ENCODE data around the gene TSEN2.
"Not testable (repeated sequence)": the region's sequence is repeated elsewhere in the genome, so short reads cannot be mapped to it uniquely, and the experiment has no call there.

GRCh38 chr3:12457380-12457779 is 26.9 kb upstream of the TSEN2 start:
- TF ChIP-seq, protein P1, sequence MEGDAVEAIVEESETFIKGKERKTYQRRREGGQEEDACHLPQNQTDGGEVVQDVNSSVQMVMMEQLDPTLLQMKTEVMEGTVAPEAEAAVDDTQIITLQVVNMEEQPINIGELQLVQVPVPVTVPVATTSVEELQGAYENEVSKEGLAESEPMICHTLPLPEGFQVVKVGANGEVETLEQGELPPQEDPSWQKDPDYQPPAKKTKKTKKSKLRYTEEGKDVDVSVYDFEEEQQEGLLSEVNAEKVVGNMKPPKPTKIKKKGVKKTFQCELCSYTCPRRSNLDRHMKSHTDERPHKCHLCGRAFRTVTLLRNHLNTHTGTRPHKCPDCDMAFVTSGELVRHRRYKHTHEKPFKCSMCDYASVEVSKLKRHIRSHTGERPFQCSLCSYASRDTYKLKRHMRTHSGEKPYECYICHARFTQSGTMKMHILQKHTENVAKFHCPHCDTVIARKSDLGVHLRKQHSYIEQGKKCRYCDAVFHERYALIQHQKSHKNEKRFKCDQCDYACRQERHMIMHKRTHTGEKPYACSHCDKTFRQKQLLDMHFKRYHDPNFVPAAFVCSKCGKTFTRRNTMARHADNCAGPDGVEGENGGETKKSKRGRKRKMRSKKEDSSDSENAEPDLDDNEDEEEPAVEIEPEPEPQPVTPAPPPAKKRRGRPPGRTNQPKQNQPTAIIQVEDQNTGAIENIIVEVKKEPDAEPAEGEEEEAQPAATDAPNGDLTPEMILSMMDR (conservative IDR thresholded peaks at IDR 0.05; ENCODE audit: low read length) = not testable (repeated sequence)
- TF ChIP-seq EZH2phosphoT487 (IDR thresholded peaks at IDR 0.05; ENCODE audit: borderline replicate concordance, low read depth, low read length) = not testable (repeated sequence)
